HepG2 (cell line): ENCODE measurements around the gene CCDC148. TPM values are rescaled to one million over a fixed set of nuclear protein-coding genes. Genes with fewer than 3 reads are reported as not detected.

ENCODE experiments used
- CBX5 ChIP-seq: sonication (generic); formaldehyde crosslinking; IDR thresholded peaks from 2 replicates; pipeline ENCODE4 v1.4.0; 2020; ENCODE audit warnings: missing genetic modification reagents, borderline replicate concordance
- IRX3 ChIP-seq: sonication (generic); formaldehyde crosslinking; IDR thresholded peaks from 2 replicates; pipeline ENCODE4 v1.8.1; 2023; ENCODE audit warnings: mild to moderate bottlenecking, low read depth, missing genetic modification reagents, borderline replicate concordance
- JDP2 ChIP-seq: sonication (generic); formaldehyde crosslinking; IDR thresholded peaks from 2 replicates; pipeline ENCODE4 v1.8.1; 2022; ENCODE audit warnings: missing genetic modification reagents, borderline replicate concordance
- KDM2A ChIP-seq: sonication (generic); formaldehyde crosslinking; IDR thresholded peaks from 2 replicates; pipeline ENCODE4 v1.4.0; 2020; ENCODE audit warnings: low read depth, missing genetic modification reagents, borderline replicate concordance
- KDM4B ChIP-seq: sonication (generic); formaldehyde crosslinking; IDR thresholded peaks from 2 replicates; pipeline ENCODE4 v1.4.0; 2020; ENCODE audit warnings: missing genetic modification reagents
- MBNL3 ChIP-seq: fragments of 250-450 bp; sonication (Bioruptor Pico); conservative IDR thresholded peaks from 2 replicates; pipeline ENCODE4 v1.8.0; 2022; ENCODE audit warnings: mild to moderate bottlenecking, inconsistent platforms
- MEIS2 ChIP-seq: sonication (generic); formaldehyde crosslinking; IDR thresholded peaks from 2 replicates; pipeline ENCODE4 v1.9.0; 2021; ENCODE audit warnings: mild to moderate bottlenecking, missing genetic modification reagents
- NRL ChIP-seq: sonication (generic); formaldehyde crosslinking; IDR thresholded peaks from 2 replicates; pipeline ENCODE4 v1.5.0; 2020; ENCODE audit warnings: missing genetic modification reagents, mild to moderate bottlenecking, moderate library complexity, borderline replicate concordance
- PCBP2 ChIP-seq: fragments of 200-400 bp; formaldehyde crosslinking; optimal IDR thresholded peaks from 2 replicates; pipeline ENCODE3; 2018; ENCODE audit warnings: low read length, low read depth; ENCODE audit not compliant: poor library complexity, severe bottlenecking
- POLR2AphosphoS2 ChIP-seq: IDR thresholded peaks from 2 replicates; pipeline ENCODE4 v1.6.1; 2011; ENCODE audit warnings: low read depth, low read length, improper control_type of control experiment
- ZNF530 ChIP-seq: sonication (generic); formaldehyde crosslinking; IDR thresholded peaks from 2 replicates; pipeline ENCODE4 v1.5.0; 2020; ENCODE audit warnings: low read depth, mild to moderate bottlenecking, missing genetic modification reagents
- ZNF652 ChIP-seq: IDR thresholded peaks from 2 replicates; pipeline ENCODE4 v1.6.1; 2016; ENCODE audit warnings: low read depth, borderline replicate concordance
- ZNF768 ChIP-seq: sonication (generic); formaldehyde crosslinking; IDR thresholded peaks from 2 replicates; pipeline ENCODE4 v1.4.0; 2020; ENCODE audit warnings: missing genetic modification reagents
- polyA plus RNA-seq, 8 experiments: library from polyadenylated mRNA; depleted of rRNA in 3 of 8; stranded (reverse) in 7 of 8; unstranded in 1 of 8; fragments of >200 nt; fragmentation: Illumina TruSeq in 4 of 8; extraction: Trizol in 4 of 8; gene quantifications; 2 replicates each; pipeline versions ENCODE4 v1.2.1 to v1.2.3, GENCODE V29; 2011 to 2016; ENCODE audit warnings: low read depth in 4 of 8, missing spikeins in 1 of 8, mixed read lengths in 1 of 8; ENCODE audit not compliant: insufficient read depth in 1 of 8
- total RNA-seq, 5 experiments: library from RNA; depleted of rRNA; stranded (reverse); fragments of >200 nt; fragmentation: Illumina TruSeq; extraction: Trizol; gene quantifications; 2 replicates each; pipeline ENCODE4 v1.2.3, GENCODE V29; 2016; ENCODE audit warnings: low read depth in 1 of 5
- TF ChIP-seq, protein P1 (sequence below): sonication (generic); formaldehyde crosslinking; IDR thresholded peaks from 2 replicates; pipeline ENCODE4 v1.4.0; 2020; ENCODE audit warnings: missing genetic modification reagents, borderline replicate concordance
- TF ChIP-seq, protein P2 (sequence below): sonication (generic); formaldehyde crosslinking; IDR thresholded peaks from 2 replicates; pipeline ENCODE4 v1.4.0; 2020; ENCODE audit warnings: missing genetic modification reagents, mild to moderate bottlenecking, borderline replicate concordance
- TF ChIP-seq, protein P3 (sequence below): sonication (generic); formaldehyde crosslinking; IDR thresholded peaks from 2 replicates; pipeline ENCODE4 v1.4.0; 2020; ENCODE audit warnings: missing genetic modification reagents, borderline replicate concordance
- TF ChIP-seq, protein P4 (sequence below): sonication (generic); formaldehyde crosslinking; IDR thresholded peaks from 2 replicates; pipeline ENCODE4 v1.4.0; 2020; ENCODE audit warnings: missing genetic modification reagents
- TF ChIP-seq, protein P5 (sequence below): sonication (generic); formaldehyde crosslinking; IDR thresholded peaks from 2 replicates; pipeline ENCODE4 v1.4.0; 2020; ENCODE audit warnings: missing genetic modification reagents

Gene CCDC148
- total and polyA plus RNA-seq, 2 of the 13 experiments (the other 11 are each of a cell fraction or from before 2014, with no cell fraction given), result 0.30 to 0.49 TPM

DNA sequence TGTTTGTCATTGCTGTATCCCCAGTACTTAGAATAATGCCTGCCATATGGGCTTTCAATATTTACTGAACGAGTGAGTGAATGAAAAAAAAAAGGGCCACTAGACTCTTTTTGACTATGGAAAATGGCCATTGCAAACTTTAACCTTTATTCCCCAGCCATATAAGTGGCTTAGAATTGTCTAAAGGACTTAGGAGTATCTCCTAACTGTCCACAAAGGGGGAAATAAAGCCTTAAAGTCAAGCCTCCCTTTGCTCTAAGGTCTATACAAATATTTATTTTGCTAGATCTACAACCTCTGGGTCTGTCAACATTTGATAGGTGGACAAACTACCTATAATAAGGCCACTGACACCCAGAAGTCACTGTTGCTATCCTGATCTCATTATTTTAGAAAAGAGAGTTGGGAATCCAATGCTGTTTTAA is 329.2 kb downstream of the CCDC148 start (continued):
- TF ChIP-seq ZNF652 (CRISPR knock-in tag) (peak; percentile 22; the same call in 1 of the 2 replicates), JDP2 (CRISPR knock-in tag) (no peak), NRL (CRISPR knock-in tag) (no peak), MBNL3 (CRISPR knock-in tag) (no peak), CBX5 (CRISPR knock-in tag) (no peak), KDM4B (CRISPR knock-in tag) (no peak), PCBP2 (no peak), ZNF530 (CRISPR knock-in tag) (no peak), ZNF768 (CRISPR knock-in tag) (no peak), KDM2A (no peak), POLR2AphosphoS2 (no peak), MEIS2 (CRISPR knock-in tag) (0 out of 2 replicates have a peak, but pooled peaks have one; percentile 41), IRX3 (CRISPR knock-in tag) (no peak)
- TF ChIP-seq, protein P1, sequence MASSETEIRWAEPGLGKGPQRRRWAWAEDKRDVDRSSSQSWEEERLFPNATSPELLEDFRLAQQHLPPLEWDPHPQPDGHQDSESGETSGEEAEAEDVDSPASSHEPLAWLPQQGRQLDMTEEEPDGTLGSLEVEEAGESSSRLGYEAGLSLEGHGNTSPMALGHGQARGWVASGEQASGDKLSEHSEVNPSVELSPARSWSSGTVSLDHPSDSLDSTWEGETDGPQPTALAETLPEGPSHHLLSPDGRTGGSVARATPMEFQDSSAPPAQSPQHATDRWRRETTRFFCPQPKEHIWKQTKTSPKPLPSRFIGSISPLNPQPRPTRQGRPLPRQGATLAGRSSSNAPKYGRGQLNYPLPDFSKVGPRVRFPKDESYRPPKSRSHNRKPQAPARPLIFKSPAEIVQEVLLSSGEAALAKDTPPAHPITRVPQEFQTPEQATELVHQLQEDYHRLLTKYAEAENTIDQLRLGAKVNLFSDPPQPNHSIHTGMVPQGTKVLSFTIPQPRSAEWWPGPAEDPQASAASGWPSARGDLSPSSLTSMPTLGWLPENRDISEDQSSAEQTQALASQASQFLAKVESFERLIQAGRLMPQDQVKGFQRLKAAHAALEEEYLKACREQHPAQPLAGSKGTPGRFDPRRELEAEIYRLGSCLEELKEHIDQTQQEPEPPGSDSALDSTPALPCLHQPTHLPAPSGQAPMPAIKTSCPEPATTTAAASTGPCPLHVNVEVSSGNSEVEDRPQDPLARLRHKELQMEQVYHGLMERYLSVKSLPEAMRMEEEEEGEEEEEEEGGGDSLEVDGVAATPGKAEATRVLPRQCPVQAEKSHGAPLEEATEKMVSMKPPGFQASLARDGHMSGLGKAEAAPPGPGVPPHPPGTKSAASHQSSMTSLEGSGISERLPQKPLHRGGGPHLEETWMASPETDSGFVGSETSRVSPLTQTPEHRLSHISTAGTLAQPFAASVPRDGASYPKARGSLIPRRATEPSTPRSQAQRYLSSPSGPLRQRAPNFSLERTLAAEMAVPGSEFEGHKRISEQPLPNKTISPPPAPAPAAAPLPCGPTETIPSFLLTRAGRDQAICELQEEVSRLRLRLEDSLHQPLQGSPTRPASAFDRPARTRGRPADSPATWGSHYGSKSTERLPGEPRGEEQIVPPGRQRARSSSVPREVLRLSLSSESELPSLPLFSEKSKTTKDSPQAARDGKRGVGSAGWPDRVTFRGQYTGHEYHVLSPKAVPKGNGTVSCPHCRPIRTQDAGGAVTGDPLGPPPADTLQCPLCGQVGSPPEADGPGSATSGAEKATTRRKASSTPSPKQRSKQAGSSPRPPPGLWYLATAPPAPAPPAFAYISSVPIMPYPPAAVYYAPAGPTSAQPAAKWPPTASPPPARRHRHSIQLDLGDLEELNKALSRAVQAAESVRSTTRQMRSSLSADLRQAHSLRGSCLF, result no peak
- TF ChIP-seq, protein P2, sequence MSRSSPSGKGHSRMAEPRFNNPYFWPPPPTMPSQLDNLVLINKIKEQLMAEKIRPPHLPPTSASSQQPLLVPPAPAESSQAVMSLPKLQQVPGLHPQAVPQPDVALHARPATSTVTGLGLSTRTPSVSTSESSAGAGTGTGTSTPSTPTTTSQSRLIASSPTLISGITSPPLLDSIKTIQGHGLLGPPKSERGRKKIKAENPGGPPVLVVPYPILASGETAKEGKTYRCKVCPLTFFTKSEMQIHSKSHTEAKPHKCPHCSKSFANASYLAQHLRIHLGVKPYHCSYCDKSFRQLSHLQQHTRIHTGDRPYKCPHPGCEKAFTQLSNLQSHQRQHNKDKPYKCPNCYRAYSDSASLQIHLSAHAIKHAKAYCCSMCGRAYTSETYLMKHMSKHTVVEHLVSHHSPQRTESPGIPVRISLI (CRISPR knock-in tag), result peak; percentile 62; the same call in 1 of the 2 replicates
- TF ChIP-seq, protein P3, sequence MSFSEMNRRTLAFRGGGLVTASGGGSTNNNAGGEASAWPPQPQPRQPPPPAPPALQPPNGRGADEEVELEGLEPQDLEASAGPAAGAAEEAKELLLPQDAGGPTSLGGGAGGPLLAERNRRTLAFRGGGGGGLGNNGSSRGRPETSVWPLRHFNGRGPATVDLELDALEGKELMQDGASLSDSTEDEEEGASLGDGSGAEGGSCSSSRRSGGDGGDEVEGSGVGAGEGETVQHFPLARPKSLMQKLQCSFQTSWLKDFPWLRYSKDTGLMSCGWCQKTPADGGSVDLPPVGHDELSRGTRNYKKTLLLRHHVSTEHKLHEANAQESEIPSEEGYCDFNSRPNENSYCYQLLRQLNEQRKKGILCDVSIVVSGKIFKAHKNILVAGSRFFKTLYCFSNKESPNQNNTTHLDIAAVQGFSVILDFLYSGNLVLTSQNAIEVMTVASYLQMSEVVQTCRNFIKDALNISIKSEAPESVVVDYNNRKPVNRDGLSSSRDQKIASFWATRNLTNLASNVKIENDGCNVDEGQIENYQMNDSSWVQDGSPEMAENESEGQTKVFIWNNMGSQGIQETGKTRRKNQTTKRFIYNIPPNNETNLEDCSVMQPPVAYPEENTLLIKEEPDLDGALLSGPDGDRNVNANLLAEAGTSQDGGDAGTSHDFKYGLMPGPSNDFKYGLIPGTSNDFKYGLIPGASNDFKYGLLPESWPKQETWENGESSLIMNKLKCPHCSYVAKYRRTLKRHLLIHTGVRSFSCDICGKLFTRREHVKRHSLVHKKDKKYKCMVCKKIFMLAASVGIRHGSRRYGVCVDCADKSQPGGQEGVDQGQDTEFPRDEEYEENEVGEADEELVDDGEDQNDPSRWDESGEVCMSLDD (CRISPR knock-in tag), result no peak
- TF ChIP-seq, protein P4, sequence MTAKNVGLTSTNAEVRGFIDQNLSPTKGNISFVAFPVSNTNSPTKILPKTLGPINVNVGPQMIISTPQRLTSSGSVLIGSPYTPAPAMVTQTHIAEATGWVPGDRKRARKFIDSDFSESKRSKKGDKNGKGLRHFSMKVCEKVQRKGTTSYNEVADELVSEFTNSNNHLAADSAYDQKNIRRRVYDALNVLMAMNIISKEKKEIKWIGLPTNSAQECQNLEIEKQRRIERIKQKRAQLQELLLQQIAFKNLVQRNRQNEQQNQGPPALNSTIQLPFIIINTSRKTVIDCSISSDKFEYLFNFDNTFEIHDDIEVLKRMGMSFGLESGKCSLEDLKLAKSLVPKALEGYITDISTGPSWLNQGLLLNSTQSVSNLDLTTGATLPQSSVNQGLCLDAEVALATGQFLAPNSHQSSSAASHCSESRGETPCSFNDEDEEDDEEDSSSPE (CRISPR knock-in tag), result peak; percentile 21; the same call in 1 of the 2 replicates
- TF ChIP-seq, protein P5, sequence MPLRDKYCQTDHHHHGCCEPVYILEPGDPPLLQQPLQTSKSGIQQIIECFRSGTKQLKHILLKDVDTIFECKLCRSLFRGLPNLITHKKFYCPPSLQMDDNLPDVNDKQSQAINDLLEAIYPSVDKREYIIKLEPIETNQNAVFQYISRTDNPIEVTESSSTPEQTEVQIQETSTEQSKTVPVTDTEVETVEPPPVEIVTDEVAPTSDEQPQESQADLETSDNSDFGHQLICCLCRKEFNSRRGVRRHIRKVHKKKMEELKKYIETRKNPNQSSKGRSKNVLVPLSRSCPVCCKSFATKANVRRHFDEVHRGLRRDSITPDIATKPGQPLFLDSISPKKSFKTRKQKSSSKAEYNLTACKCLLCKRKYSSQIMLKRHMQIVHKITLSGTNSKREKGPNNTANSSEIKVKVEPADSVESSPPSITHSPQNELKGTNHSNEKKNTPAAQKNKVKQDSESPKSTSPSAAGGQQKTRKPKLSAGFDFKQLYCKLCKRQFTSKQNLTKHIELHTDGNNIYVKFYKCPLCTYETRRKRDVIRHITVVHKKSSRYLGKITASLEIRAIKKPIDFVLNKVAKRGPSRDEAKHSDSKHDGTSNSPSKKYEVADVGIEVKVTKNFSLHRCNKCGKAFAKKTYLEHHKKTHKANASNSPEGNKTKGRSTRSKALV (CRISPR knock-in tag), result no peak
